ENCODE measurements around the gene NKG7. TPM values are rescaled to one million over a fixed set of nuclear protein-coding genes. Genes with fewer than 3 reads are reported as not detected.

The NKG7 gene
- total RNA-seq, 4 donors from 2014 or later = 1.2 to 1.8 TPM; not detected in 2

DNA sequence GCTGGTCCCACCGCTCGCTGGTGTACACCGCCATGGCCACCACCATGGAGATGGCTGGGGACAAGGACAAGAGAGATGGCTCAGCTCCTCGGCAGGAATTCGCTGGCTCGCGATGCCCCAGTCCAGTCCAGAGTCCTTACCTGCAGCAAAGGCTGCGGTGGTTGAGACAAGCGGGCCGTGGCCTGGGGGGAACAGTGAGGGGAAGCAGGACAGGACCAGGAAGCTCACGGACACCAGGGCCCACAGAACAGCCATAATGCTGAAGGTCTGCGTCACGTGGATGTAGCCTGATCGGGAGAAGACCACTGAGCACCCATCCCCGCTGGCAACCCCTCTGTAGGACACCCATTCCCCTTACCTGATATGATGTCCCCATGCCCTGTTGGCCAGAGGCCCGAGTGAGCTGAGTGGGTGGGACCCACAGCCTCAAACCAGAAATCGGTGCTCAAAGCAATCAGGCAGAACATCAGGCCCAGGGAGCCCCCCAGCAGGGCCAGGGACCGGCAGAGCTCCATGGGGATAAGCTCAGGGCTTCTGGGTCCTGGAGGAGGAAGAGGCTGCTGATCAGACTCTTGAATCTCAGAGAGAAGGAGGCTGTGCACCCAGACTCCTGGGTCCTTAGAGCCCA lies 319 bp downstream of the NKG7 start:
- no peaks in the 10 kb centered on the region for H3K9me3 ChIP-seq
- H3K27me3 ChIP-seq = no peaks in the 10 kb centered on the region
- H3K36me3 ChIP-seq = no peaks in the 10 kb centered on the region
- peak overlapping the region in 2 of 4 donors; percentile 7 for H3K4me3 ChIP-seq
- peaks cover 0 to 8% (median 4%) of the 10 kb centered on the region in 4 donors for H3K4me1 ChIP-seq
- TF ChIP-seq, protein P1, sequence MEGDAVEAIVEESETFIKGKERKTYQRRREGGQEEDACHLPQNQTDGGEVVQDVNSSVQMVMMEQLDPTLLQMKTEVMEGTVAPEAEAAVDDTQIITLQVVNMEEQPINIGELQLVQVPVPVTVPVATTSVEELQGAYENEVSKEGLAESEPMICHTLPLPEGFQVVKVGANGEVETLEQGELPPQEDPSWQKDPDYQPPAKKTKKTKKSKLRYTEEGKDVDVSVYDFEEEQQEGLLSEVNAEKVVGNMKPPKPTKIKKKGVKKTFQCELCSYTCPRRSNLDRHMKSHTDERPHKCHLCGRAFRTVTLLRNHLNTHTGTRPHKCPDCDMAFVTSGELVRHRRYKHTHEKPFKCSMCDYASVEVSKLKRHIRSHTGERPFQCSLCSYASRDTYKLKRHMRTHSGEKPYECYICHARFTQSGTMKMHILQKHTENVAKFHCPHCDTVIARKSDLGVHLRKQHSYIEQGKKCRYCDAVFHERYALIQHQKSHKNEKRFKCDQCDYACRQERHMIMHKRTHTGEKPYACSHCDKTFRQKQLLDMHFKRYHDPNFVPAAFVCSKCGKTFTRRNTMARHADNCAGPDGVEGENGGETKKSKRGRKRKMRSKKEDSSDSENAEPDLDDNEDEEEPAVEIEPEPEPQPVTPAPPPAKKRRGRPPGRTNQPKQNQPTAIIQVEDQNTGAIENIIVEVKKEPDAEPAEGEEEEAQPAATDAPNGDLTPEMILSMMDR (IDR thresholded peaks at IDR 0.05) = no peak
- TF ChIP-seq POLR2A (IDR thresholded peaks at IDR 0.05) = no peak
- no peak for DNase-seq
- peak overlapping the region; percentile 60 to 67 (median 64) for H3K27ac ChIP-seq

DNA sequence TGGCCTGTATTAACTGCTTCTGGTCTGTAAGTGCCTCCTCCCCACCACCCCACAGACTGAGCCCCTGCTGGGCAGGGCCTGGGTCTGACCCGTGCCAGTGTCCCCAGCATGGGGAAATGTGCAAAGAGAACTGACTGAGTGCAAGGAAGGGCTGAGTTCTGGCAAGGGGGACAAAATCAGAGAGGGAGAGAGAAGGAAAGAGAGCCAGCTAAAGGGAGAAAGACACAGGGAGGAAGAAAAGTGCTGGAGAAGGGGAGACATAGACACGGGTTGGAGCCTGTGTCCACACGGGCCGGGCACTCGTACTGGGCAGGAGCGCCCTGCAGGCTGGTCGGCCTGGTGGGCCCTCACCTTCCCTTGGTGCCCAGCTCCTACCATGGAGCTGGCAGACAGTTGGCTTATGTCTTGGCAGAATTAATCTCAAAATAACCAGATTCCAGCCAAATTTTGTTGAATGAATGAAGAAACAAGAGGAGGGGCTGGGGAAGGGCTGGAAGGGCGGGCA lies 1.2 kb downstream of the NKG7 start:
- Histone ChIP-seq H3K27me3 (no peaks in the 10 kb centered on the region), H3K36me3 (no peaks in the 10 kb centered on the region), H3K9me3 (no peaks in the 10 kb centered on the region), H3K4me1 (peaks cover 0 to 8% (median 4%) of the 10 kb centered on the region in 4 donors), H3K4me3 (peak overlapping the region in 1 of 4 donors; percentile 7), H3K27ac (peak overlapping the region in 2 of 4 donors; percentile 67)
- TF ChIP-seq, protein P1 (IDR thresholded peaks at IDR 0.05) = no peak
- TF ChIP-seq POLR2A (IDR thresholded peaks at IDR 0.05) = no peak
- DNase-seq = no peak

DNA sequence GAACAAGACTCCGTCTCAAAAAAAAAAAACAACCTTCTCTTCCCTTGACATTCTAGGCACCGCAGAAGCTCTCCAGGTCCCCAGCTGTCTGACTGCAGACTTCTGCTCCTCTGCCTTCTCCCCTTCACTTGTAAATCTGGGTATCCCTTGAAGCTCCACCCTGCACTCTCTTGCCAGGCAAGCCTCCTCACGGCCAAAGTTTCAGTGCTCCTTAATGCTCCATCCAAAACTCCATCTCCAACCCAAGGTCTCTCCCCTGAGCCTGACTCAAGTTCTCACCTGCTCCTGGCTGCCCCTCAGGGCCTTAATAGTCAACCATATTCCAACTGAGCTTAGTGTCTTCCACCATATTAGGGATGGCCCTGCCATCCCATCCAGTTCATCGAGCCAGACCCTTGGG lies 2.2 kb downstream of the NKG7 start:
- Histone ChIP-seq H3K9me3 (no peaks in the 10 kb centered on the region), H3K27me3 (no peaks in the 10 kb centered on the region), H3K27ac (no peak overlapping the region), H3K4me3 (no peak overlapping the region), H3K36me3 (no peaks in the 10 kb centered on the region), H3K4me1 (peaks cover 0 to 13% (median 6%) of the 10 kb centered on the region in 4 donors)
- DNase-seq = no peak
- TF ChIP-seq POLR2A (IDR thresholded peaks at IDR 0.05) = no peak
- TF ChIP-seq, protein P1 (IDR thresholded peaks at IDR 0.05) = no peak

DNA sequence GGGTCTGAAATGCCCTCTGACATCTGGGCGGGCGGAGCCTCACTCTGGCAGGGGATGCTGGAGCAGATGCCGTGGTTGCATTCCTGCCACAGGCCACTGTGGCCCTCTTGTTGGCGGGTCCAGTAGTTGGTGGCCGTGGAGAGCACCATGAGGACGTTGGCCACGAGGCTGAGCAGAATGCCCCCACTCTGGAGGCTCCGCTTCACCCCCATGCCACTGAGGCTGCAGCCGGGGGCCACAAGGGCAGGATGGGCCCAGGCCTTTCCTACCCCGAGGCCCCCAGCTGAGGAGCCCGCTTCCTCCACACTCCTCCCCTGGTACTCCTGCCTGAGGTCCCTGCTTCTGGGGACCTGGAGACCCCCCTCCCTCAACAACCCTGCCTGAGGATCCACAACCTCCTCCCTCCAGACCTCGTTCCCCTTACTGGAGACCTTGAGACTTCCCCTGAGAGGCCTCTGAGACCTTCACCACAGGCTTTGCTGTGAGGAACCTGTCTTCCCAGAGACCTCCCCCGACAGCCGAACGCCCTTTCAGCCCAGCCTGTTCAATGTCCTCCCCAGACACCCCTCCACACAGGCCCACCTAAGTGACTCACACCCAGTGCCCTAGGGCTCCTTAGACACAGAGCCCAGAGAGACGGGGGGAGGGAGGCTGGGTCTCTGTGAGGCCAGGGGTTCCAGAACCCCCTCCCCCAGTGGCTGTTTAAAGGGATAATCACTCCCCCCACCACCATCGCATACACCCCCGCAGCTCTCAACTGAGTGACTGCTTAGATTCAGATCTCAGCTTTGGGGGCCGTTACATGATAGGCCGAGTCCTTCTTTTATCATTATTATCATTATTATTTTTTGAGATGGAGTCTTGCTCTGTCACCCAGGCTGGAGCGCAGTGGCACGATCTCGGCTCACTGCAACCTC lies 3.8 kb downstream of the NKG7 start, which contains the start of gene CLDND2:
Gene CLDND2 (minus strand): TSS at position 638 of the 917 bp plus-strand sequence. CDS start 426 bp downstream, at position 212.
- no peak for DNase-seq
- TF ChIP-seq, protein P1 (IDR thresholded peaks at IDR 0.05) = no peak
- TF ChIP-seq POLR2A (IDR thresholded peaks at IDR 0.05) = no peak
- H3K36me3 ChIP-seq = no peaks in the 10 kb centered on the region
- H3K4me3 ChIP-seq = peak within 1 kb of the TSS; percentile 72 to 94 (median 75)
- H3K27me3 ChIP-seq = no peaks in the 10 kb centered on the region
- H3K9me3 ChIP-seq = no peaks in the 10 kb centered on the region
- H3K4me1 ChIP-seq = peaks cover 0 to 29% (median 7%) of the 10 kb centered on the region in 4 donors
- peak within 1 kb of the TSS; percentile 88 to 98 (median 94) for H3K27ac ChIP-seq

DNA sequence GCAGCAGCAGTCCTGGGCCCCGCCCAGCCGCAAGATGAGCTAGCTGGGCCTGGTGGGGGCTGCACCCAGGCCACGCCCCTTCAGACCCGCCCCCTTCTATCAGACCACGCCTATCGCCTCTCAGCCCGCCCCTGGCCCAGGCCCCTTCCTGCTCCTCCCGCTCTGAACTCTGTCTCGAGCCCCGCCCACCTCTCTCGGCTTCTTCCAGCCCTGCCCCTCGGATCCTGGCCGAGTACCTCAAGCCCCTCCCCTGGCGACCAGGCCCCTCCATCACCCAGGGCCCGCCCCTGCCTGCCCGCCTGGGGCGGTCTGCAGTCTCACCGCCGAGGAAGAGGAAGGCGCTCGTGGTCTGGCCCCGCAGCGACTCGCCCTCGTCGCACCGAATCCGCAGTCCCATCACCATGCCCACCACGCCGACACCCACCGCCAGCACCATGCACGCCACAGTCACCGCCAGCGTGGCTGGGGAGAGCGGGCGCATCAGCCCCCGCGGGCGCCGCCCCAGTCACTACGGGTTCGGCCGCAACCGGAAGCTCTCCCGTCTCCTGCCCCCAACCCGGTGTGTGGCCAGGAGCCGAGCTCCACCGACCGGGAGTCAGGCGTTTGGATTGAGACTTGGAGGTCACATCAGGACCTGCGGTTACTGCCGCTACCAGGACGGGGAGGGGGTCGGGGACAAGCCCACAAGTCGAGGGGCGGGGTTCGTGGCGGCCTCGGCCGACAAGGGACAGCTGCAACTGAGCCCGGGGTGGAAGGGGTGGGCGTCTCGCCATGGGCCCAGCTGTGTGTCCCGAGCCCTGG lies 4.7 kb downstream of the NKG7 start:
- peak overlapping the region; percentile 72 to 94 (median 75) for H3K4me3 ChIP-seq
- peak overlapping the region; percentile 88 to 98 (median 94) for H3K27ac ChIP-seq
- no peaks in the 10 kb centered on the region for H3K36me3 ChIP-seq
- no peak for TF ChIP-seq POLR2A (IDR thresholded peaks at IDR 0.05)
- TF ChIP-seq, protein P1 (IDR thresholded peaks at IDR 0.05) = no peak
- no peaks in the 10 kb centered on the region for H3K9me3 ChIP-seq
- peaks cover 2 to 36% (median 9%) of the 10 kb centered on the region in 4 donors for H3K4me1 ChIP-seq
- no peaks in the 10 kb centered on the region for H3K27me3 ChIP-seq
- DNase-seq = peak; percentile 100
